ENCODE results near the gene IL17RB.

DNA sequence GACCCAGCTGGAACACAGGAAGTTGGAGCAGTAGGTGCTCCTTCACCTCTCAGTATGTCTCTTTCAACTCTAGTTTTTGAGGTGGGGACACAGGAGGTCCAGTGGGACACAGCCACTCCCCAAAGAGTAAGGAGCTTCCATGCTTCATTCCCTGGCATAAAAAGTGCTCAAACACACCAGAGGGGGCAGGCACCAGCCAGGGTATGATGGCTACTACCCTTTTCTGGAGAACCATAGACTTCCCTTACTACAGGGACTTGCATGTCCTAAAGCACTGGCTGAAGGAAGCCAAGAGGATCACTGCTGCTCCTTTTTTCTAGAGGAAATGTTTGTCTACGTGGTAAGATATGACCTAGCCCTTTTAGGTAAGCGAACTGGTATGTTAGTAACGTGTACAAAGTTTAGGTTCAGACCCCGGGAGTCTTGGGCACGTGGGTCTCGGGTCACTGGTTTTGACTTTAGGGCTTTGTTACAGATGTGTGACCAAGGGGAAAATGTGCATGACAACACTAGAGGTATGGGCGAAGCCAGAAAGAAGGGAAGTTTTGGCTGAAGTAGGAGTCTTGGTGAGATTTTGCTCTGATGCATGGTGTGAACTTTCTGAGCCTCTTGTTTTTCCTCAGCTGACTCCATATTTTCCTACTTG lies 11.9 kb downstream of the IL17RB start:
- TF ChIP-seq CTCF (IDR thresholded peaks at IDR 0.05; ENCODE audit: low read depth, low read length, poor library complexity, severe bottlenecking) (no peak), EZH2phosphoT487 (IDR thresholded peaks at IDR 0.05; ENCODE audit: borderline replicate concordance, low read length) (no peak)

All from DOHH2 (cell line).